Stimulated activated naive CD8-positive, alpha-beta T cell treated with anti-CD3 and anti-CD28 coated beads, Interleukin-15, amount 100 ng/mL, for 72 hours (primary cell): ENCODE results near the gene FAR2.
"Not testable (repeated sequence)": the region's sequence is repeated elsewhere in the genome, so short reads cannot be mapped to it uniquely, and the experiment has no call there.

Experiments used
- ATAC-seq: fragments of 150-1000 bp; cut with Tn5 transposase; 2 replicates; pipeline ENCODE4 v1.10.0; 2021; ENCODE audit warnings: mild to moderate bottlenecking, moderate library complexity
- DNase-seq, 2 donors: peaks; one replicate each; pipeline ENCODE4 v3.0.0; 2021 to 2022
- H3K27ac Mint-ChIP-seq, 2 donors: one replicate each; pipeline ENCODE4 v1.8.0; 2022; ENCODE audit warnings: mild to moderate bottlenecking in 2 of 2, mixed read lengths in 2 of 2, moderate library complexity in 2 of 2
- H3K27me3 Mint-ChIP-seq: one replicate; pipeline ENCODE4 v1.8.0; 2022; ENCODE audit warnings: mixed read lengths
- H3K4me1 Mint-ChIP-seq: one replicate; pipeline ENCODE4 v1.8.0; 2022; ENCODE audit warnings: mild to moderate bottlenecking, mixed read lengths
- H3K4me3 Mint-ChIP-seq, 2 donors: one replicate each; pipeline ENCODE4 v1.8.0; 2022; ENCODE audit warnings: mild to moderate bottlenecking in 2 of 2, mixed read lengths in 2 of 2, moderate library complexity in 1 of 2
- H3K9me3 Mint-ChIP-seq, 2 donors: one replicate each; pipeline ENCODE4 v1.8.0; 2022; ENCODE audit warnings: mixed read lengths in 2 of 2

FAR2 gene

DNA sequence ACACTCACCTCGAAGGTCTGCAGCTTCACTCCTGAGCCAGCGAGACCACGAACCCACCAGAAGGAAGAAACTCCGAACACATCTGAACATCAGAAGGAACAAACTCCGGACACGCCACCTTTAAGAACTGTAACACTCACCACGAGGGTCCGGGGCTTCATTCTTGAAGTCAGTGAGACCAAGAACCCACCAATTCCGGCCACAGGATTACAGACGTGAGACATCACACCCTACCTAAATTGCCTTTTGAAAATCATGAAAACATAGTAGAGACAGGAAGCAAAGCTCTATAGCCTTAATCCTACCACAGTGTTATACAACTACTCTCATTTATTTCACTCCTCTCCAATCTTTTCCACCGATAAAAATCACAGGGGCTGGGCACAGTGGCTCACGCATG, 108.6 kb downstream of the FAR2 start:
- peaks cover 12 to 17% of the 10 kb centered on the region in 2 donors for H3K9me3 Mint-ChIP-seq
- not testable (repeated sequence) for H3K4me3 Mint-ChIP-seq, ATAC-seq, H3K27ac Mint-ChIP-seq, H3K4me1 Mint-ChIP-seq, DNase-seq, H3K27me3 Mint-ChIP-seq

DNA sequence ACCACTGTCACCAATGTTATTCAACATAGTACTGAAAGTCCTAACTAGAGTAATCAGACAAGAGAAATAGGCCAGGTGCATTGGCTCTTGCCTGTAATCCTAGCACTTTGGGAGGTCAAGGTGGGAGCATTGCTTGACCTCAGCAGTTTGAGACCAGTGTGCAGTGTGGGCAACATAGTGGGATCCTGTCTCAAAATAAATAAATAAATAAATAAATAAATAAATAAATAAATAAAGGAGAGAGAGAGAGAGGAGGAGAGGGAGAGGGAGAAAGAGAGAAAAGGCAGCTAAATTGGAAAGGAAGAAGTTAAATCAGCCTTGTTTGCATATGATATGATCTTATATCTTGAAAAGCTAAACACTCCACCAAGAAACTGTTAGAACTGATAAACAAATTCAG, 115.3 kb downstream of the FAR2 start:
- DNase-seq (no peak), ATAC-seq (no peak)
- no peak overlapping the region for H3K4me3 Mint-ChIP-seq
- H3K4me1 Mint-ChIP-seq: no peaks in the 10 kb centered on the region
- H3K9me3 Mint-ChIP-seq: peaks cover 27 to 38% of the 10 kb centered on the region in 2 donors
- H3K27me3 Mint-ChIP-seq: no peaks in the 10 kb centered on the region
- no peak overlapping the region for H3K27ac Mint-ChIP-seq

DNA sequence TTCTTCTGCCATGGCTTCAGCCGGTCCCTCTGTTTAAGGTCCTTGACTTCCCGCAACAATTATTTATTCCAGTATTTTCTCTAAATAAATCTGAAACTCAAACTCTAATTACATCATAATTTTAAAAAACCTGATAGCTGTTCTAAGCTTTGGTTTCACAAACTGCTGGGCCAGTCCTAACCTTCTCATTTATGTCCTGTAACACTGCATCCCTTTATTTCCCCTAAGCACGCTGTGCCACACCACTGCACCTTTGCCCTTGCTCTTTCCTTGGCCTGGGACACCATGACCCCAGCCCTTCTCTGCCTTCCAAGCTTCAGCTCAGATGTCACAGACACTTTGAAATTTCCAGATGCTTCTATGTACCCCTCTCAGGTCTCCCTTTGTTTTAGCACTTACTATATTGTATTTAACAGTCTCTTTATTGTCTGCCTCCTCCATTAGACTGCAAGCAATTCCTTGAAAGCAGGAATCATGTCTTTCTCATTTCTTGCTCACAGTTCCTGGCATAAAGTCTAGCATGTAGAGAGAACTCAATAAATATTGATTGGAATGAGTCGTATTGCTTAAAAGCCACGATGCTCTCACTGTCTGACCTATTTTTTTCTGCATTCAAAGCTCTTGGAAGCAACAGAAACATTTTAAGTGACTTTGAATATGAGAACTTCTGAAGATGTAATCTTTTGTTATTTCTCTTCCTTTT, 120.8 kb downstream of the FAR2 start:
- ATAC-seq: no peak
- H3K27ac Mint-ChIP-seq: peak overlapping the region in 1 of 2 donors; percentile 9
- H3K9me3 Mint-ChIP-seq: peaks cover 3 to 5% of the 10 kb centered on the region in 2 donors

DNA sequence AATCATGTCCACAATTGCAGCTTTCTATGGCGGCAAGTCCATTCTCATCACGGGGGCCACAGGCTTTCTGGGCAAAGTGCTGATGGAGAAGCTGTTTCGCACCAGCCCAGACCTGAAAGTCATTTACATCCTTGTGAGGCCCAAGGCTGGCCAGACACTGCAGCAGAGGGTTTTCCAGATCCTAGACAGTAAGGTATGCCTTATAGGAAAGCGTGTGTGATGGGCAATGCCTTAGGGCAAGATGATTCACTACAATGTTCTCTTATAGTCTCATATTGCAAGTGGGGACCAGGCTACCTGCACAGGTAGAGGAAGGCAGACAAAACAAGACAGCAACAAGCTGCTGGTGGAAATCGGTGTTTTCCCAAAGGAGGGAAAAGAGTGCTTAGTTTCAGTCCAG, 121.4 kb downstream of the FAR2 start:
- H3K4me1 Mint-ChIP-seq: no peaks in the 10 kb centered on the region
- no peak for DNase-seq
- no peak overlapping the region for H3K27ac Mint-ChIP-seq
- ATAC-seq: no peak
- no peak overlapping the region for H3K4me3 Mint-ChIP-seq
- peaks cover under 1 to 3% of the 10 kb centered on the region in 2 donors for H3K9me3 Mint-ChIP-seq
- no peaks in the 10 kb centered on the region for H3K27me3 Mint-ChIP-seq

More for the DNA sequence above, 120.8 kb downstream of the FAR2 start:
- Mint-ChIP-seq H3K27me3 (no peaks in the 10 kb centered on the region), H3K4me3 (no peak overlapping the region), H3K4me1 (no peaks in the 10 kb centered on the region)
- DNase-seq: no peak

DNA sequence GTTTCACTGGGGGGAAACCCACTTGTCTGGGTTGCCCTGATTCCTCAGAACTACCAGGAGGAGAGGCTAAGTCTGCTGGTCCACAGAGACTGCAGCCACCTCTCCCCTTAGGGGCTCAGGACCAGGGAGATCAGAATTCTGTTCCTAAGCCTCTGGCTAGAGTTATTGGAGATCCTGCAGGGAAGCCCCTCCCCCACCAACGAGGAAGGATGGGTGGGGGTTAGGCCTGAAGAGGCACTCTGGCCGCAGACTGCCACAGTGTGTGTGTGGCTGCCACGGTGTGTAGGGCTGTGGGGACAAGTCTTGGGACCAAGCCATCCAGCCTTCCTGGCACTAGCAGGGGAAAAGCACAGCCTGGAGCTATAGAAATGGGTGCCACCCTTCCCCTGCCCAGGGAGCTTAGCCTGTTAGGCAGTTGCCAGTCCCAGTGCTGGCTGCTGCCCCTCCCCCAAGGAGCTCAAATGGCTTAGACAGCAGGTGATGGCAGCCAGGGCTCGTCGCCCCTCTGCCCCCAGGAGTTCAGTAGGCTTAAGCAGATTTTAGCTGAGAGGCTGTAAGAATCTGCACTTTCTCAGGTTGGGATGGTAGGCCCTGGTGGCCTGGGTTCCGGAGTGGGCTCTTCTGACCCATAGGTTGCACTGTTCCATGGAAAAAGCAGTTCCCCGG, 124.2 kb downstream of the FAR2 start:
- Mint-ChIP-seq H3K4me1 (no peaks in the 10 kb centered on the region), H3K27ac (no peak overlapping the region), H3K4me3 (no peak overlapping the region), H3K27me3 (no peaks in the 10 kb centered on the region), H3K9me3 (peaks cover 0 to 3% of the 10 kb centered on the region in 2 donors)
- DNase-seq (no peak), ATAC-seq (no peak)

DNA sequence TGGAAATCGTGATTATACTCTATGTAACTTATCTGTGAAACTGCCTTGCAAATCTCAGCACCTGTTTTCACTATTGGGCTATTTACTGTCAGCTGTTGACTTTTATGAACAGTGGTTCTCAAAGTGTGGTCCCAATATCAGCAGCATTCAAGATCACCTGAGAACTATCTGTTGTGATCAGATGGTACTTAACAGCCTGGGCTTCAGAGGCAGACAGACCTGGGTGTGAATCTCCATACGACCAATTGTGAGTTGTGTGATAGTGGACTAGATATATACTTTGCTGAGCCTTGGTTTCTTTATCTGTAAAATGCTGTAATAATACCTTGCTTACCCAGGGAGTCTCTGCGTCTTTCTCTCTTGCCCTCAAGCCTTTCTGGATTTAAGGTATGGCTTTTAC, 126.8 kb downstream of the FAR2 start:
- H3K27me3 Mint-ChIP-seq: no peaks in the 10 kb centered on the region
- H3K4me3 Mint-ChIP-seq: no peak overlapping the region
- no peak overlapping the region for H3K27ac Mint-ChIP-seq
- ATAC-seq: no peak
- no peaks in the 10 kb centered on the region for H3K4me1 Mint-ChIP-seq
- H3K9me3 Mint-ChIP-seq: peaks cover 0 to 3% of the 10 kb centered on the region in 2 donors
- no peak for DNase-seq

DNA sequence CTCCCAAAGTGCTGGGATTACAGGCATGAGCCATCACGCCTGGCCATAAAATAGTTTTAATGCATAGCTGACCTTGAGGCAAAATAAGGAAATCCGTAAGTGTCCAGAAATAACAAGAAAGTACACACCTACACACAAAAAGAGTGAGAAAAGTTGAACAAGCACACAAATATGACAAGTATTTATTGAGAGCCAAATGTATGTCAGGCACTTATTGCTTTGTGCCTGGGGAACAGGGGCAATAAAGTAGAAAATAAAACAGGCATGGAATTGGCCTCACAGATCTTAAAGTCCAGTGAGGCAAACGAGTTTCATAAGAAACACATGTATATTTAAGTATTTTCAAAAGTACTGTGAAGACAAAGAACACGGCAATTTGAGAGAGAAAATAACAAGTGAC, 128.2 kb downstream of the FAR2 start:
- Mint-ChIP-seq H3K4me1 (no peaks in the 10 kb centered on the region), H3K4me3 (no peak overlapping the region), H3K9me3 (peaks cover 0 to 3% of the 10 kb centered on the region in 2 donors), H3K27ac (no peak overlapping the region), H3K27me3 (no peaks in the 10 kb centered on the region)
- ATAC-seq (no peak), DNase-seq (no peak)

DNA sequence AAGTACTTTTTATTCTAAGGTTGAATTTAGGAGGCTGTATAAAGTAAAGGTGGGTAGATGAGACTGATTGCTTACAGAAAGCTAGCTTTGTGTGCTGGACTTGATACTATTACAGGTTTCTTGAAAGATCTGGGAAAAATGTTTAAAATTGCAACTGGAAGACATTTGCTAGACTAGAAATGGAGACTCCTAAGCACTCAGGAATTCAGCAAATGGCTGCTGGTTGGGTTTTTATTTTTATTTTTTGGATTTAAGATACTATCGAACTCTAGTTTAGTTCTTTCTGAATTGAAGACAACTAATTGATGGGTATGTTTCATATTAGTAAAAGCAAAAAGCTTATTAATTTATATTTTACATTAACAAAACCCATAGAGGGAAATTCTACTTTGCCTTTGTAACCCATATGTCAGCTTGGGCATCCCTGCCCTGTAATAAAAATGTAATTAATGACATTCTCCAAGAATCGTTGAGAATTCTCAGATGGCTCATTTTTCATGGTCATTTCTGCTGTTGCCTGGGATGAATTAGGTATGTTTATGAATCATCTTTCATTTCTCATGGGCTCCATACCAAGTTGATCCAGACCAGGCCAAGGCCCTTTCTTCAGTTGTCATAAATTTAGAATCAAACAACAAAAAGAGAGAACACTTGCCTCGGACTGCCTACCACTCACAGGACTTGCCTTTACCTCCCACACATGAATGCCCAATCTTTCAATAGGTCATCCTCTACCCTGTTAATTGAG, 129.8 kb downstream of the FAR2 start:
- no peak overlapping the region for H3K27ac Mint-ChIP-seq
- H3K4me3 Mint-ChIP-seq: no peak overlapping the region
- H3K9me3 Mint-ChIP-seq: no peaks in the 10 kb centered on the region
- H3K4me1 Mint-ChIP-seq: no peaks in the 10 kb centered on the region
- H3K27me3 Mint-ChIP-seq: no peaks in the 10 kb centered on the region
- ATAC-seq (no peak), DNase-seq (no peak)

DNA sequence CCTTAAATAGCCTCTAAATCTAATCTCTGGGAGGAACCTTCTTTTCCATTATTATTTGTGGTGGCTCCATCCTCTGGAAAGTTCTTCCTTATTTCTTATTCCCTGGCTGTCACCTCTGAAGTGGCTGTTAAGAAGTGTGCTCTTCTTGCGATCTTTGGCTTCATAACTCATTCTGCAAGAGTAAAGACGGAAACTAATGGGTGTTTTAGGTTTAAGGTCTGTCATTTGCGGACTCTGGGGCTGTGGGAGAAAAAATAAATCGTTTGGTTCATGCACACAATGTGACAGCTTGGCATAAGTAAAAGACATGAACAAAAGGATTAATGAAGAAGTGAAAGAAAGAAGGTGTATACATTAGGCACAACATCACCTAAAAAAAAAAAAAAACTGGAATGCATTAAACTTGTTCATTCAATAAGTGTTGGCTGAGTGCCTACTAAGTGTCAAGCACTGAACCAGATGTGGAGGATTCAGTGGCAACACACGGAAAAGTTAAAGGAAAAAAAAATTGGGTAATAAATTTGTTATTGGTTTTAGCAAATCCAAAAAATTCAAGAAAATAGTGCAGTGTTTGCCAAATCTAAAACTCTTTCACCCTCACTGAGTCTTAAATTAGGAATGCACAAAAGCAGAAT, 132.4 kb downstream of the FAR2 start:
- ATAC-seq: no peak
- Mint-ChIP-seq H3K27me3 (no peaks in the 10 kb centered on the region), H3K27ac (no peak overlapping the region), H3K9me3 (no peaks in the 10 kb centered on the region), H3K4me1 (no peaks in the 10 kb centered on the region), H3K4me3 (no peak overlapping the region)
- no peak for DNase-seq

DNA sequence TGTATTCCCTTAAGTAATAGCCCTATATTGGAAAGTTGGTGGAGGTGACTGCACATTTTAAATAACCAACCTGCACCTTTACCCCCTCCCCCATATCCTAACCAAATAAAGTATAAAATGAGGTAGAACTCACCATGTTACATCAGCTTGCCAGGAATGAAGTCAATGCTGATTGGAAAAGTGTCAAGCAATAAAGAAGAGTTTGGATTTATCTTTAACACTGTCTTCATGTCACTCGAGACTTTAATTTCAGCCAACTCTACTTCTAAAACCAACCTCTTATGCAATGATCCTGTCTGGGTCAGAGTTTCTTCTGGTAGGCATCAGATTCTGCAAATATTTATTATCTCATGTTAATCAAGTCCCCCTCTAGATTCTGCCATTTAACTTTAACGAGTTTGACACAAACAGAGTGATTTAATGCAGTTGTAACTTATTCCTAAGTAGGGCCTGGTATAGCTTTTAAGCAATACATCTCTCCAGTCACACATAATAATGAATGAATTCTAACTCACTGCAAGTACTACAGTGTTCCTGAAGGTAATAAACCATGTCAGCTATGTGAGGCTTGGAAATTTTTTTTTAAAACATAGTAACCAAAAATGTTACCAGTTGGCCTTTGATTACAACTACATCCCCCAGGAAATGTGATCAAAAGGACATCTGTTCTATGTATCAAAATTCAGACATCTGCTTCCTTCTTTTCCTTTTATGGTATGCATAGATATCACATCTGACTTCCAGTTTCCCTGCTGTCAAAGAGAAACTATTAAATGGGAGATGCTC, 133.1 kb downstream of the FAR2 start:
- H3K9me3 Mint-ChIP-seq: no peaks in the 10 kb centered on the region
- DNase-seq (no peak), ATAC-seq (no peak)
- peak overlapping the region in 1 of 2 donors; percentile 48 for H3K27ac Mint-ChIP-seq
- no peaks in the 10 kb centered on the region for H3K4me1 Mint-ChIP-seq
- H3K4me3 Mint-ChIP-seq: no peak overlapping the region
- no peaks in the 10 kb centered on the region for H3K27me3 Mint-ChIP-seq

DNA sequence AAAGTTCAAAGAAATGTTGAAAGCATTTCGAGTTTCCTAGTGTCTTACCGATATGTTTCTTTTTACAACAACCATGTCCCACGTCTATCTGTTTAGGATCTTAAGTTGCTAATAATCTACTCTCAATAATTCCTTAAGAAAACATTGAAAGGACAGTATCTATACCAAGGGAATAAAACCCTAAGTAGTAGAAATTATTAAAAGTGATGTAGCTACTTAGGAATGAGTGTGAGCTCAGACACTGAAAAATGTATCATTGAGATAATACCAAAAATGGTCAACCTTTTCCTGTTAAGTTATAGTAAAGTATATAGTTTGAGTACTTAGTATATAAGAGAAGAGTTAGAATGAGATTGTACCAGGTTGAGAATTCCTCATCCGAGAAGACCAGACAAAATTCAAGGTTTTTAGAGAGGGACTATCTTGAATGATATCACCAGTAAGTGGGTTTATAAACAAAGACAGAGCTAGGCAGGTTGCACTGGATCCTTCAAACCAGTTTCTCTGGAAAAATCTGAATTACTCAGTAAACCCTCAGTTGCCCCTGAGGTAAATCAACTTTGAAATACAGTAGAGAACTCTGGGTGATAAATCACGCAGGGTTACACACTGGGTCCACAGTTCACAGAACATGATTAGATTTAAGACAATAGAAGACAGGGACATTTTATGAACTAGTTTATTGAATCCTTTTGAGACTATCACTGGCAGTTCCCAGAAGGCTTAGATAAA, 135.1 kb downstream of the FAR2 start:
- H3K4me1 Mint-ChIP-seq: no peaks in the 10 kb centered on the region
- H3K27me3 Mint-ChIP-seq: no peaks in the 10 kb centered on the region
- ATAC-seq (no peak), DNase-seq (no peak)
- H3K4me3 Mint-ChIP-seq: no peak overlapping the region
- peaks cover 0 to under 1% of the 10 kb centered on the region in 2 donors for H3K9me3 Mint-ChIP-seq
- H3K27ac Mint-ChIP-seq: no peak overlapping the region

DNA sequence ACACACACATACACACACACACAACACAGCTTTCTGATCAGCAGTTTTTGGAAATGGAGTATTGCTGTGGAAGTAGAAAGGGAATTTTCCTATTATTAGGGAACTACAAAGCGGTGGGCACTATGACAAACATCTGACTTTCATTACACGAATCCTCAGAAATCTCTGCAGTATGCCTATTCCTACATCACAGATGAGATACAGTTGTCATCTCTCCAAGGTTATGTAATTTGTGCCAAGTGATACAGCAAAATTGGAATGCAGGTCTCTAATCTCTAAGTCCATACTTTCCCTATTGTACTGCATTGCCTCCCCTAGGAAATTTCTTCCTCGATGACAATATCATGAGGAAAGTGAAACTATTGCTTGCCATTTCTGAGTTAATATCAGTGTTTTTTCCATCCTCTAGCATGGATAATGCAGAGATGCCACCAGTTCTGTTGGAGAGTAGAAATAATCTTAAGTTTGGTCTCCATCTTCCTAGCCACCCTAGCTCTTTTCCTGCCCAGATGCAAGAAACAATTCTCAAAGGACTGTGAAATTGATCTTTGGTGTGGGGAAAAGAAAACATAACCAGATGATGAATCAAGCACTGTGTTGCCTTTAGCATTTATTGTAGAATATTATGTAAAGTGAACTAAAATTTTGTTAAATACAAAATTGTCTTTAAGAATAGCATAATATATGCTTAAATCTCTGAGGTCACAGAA, 137.2 kb downstream of the FAR2 start:
- ATAC-seq (no peak), DNase-seq (no peak)
- Mint-ChIP-seq H3K4me1 (no peaks in the 10 kb centered on the region), H3K4me3 (no peak overlapping the region), H3K27me3 (no peaks in the 10 kb centered on the region), H3K9me3 (peaks cover 0 to 5% of the 10 kb centered on the region in 2 donors), H3K27ac (no peak overlapping the region)

DNA sequence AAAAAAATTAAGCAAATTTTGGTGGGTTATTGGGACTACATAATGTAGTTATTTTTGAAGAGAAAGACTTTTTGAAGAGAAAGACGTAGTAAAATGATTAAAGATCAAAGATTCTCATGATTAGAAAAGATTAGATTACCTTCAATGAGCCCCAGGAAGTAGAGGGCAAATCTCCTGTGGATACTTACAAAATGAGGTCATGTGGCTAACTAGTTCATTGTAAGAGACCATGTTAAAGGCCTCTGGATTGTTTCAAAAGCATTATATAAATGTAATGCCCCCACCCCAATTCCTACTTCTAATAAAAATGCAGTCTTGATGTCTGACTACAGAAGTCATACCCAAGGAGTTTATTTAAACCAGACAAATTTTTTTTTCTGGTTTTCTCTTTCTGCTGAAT, 138.5 kb downstream of the FAR2 start:
- DNase-seq (no peak), ATAC-seq (no peak)
- Mint-ChIP-seq H3K27me3 (no peaks in the 10 kb centered on the region), H3K4me3 (no peak overlapping the region), H3K27ac (no peak overlapping the region), H3K9me3 (peaks cover 0 to 5% of the 10 kb centered on the region in 2 donors), H3K4me1 (no peaks in the 10 kb centered on the region)

DNA sequence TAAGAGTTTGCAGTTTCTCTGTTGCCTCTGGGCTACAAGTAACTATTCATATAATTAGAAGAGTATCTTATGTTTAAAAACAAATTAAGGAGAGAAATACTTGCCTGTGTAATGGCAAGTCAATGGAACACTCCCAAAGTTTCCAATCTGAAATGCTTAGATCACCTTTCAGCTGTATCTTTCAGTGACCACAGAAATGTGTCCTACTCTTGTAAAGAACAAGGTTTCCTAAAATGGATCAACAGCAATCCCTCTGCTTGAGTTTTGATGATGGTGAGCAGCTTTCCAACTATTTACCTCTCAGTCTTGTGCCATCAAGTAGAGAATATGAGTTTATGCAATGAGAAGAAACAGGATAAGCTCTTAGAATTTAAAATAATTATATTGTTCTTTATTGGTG, 139.0 kb downstream of the FAR2 start:
- Mint-ChIP-seq H3K4me1 (no peaks in the 10 kb centered on the region), H3K4me3 (no peak overlapping the region), H3K27me3 (no peaks in the 10 kb centered on the region), H3K9me3 (peaks cover 0 to 5% of the 10 kb centered on the region in 2 donors), H3K27ac (no peak overlapping the region)
- DNase-seq (no peak), ATAC-seq (no peak)
